Suprapubic skin (tissue), 4 donors: Measurements from ENCODE around the gene NSF. TPM values are rescaled to one million over a fixed set of nuclear protein-coding genes. Genes with fewer than 3 reads are reported as not detected.
A peak's percentile ranks its signal among the peaks of the same experiment; 100 is the strongest.

Experiments
- DNase-seq, 2 donors: peaks; one replicate each; pipeline ENCODE4 v3.0.0-alpha.2; 2019; ENCODE audit warnings: low spot score in 2 of 2
- H3K27ac ChIP-seq: fragments of 200-600 bp; sonication (generic); one replicate; pipeline ENCODE4 v1.5.1; 2019
- H3K27me3 ChIP-seq: fragments of 200-600 bp; sonication (generic); one replicate; pipeline ENCODE4 v1.5.1; 2019
- H3K36me3 ChIP-seq: fragments of 200-600 bp; sonication (generic); one replicate; pipeline ENCODE4 v1.5.1; 2019
- H3K4me1 ChIP-seq: fragments of 200-600 bp; sonication (generic); one replicate; pipeline ENCODE4 v1.5.1; 2019
- H3K4me3 ChIP-seq: fragments of 200-600 bp; sonication (generic); one replicate; pipeline ENCODE4 v1.5.1; 2019; ENCODE audit warnings: mild to moderate bottlenecking
- H3K9me3 ChIP-seq: fragments of 200-600 bp; sonication (generic); one replicate; pipeline ENCODE4 v1.5.1; 2019
- CTCF ChIP-seq, 2 donors: fragments of 200-600 bp in 1 of 2; fragments of 450-650 bp in 1 of 2; sonication (generic) in 1 of 2; IDR thresholded peaks; one replicate each; pipeline ENCODE4 v1.5.1; 2016 to 2019; ENCODE audit warnings: antibody characterized with exemption in 2 of 2, mild to moderate bottlenecking in 1 of 2, moderate library complexity in 1 of 2
- EP300 ChIP-seq: sonication (generic); formaldehyde crosslinking; IDR thresholded peaks from one replicate; pipeline ENCODE4 v1.6.1; 2017; ENCODE audit warnings: antibody characterized with exemption
- POLR2A ChIP-seq, 2 donors: fragments of 450-650 bp; IDR thresholded peaks; one replicate each; pipeline ENCODE4 v1.6.1; 2017; ENCODE audit warnings: antibody characterized with exemption in 2 of 2, mild to moderate bottlenecking in 2 of 2, moderate library complexity in 2 of 2
- POLR2AphosphoS5 ChIP-seq, 3 donors: sonication (generic); formaldehyde crosslinking; IDR thresholded peaks; one replicate each; pipeline ENCODE4 v1.6.1; 2017; ENCODE audit warnings: antibody characterized with exemption in 3 of 3
- WGBS: methylation state at CpG from one replicate; pipeline ENCODE4 v1.1.5; 2018; 5-methylcytosine and 5-hydroxymethylcytosine counted together
- total RNA-seq, 4 donors: library from RNA; depleted of rRNA; stranded (reverse); fragments of >200 nt; gene quantifications; one replicate each; pipeline ENCODE4 v1.1.0, GENCODE V29; 2016

The NSF gene
- total RNA-seq, 4 donors from 2014 or later = 20.3 to 41.9 (median 29.0) TPM

- no peaks in the 10 kb centered on the region for H3K36me3 ChIP-seq
- DNase-seq = no peak
- no peak overlapping the region for H3K27ac ChIP-seq
- peaks cover 20% of the 10 kb centered on the region for H3K4me1 ChIP-seq
- no peak for TF ChIP-seq POLR2AphosphoS5 (IDR thresholded peaks at IDR 0.05)
- no peak for TF ChIP-seq POLR2A (IDR thresholded peaks at IDR 0.05)
- no peak for TF ChIP-seq CTCF (IDR thresholded peaks at IDR 0.05)
- TF ChIP-seq EP300 = no peak
- WGBS = 78% methylated on average over 3 of the region's 3 CpGs
- H3K27me3 ChIP-seq = no peaks in the 10 kb centered on the region
- H3K4me3 ChIP-seq = no peak overlapping the region
- no peaks in the 10 kb centered on the region for H3K9me3 ChIP-seq
These were observed 172.9 kb downstream of the NSF start for GRCh38 chr17:46763416-46763815.

- TF ChIP-seq POLR2AphosphoS5 (IDR thresholded peaks at IDR 0.05) (no peak), CTCF (IDR thresholded peaks at IDR 0.05) (no peak), POLR2A (IDR thresholded peaks at IDR 0.05) (no peak), EP300 (no peak)
- Histone ChIP-seq H3K9me3 (no peaks in the 10 kb centered on the region), H3K36me3 (no peaks in the 10 kb centered on the region), H3K4me3 (no peak overlapping the region), H3K27me3 (no peaks in the 10 kb centered on the region), H3K27ac (no peak overlapping the region), H3K4me1 (peaks cover 19% of the 10 kb centered on the region)
- DNase-seq = peak in 1 of 2 donors; percentile 34
- 69% methylated on average over 12 of the region's 12 CpGs for WGBS
These were observed 173.7 kb downstream of the NSF start for GRCh38 chr17:46764000-46764708.

DNA sequence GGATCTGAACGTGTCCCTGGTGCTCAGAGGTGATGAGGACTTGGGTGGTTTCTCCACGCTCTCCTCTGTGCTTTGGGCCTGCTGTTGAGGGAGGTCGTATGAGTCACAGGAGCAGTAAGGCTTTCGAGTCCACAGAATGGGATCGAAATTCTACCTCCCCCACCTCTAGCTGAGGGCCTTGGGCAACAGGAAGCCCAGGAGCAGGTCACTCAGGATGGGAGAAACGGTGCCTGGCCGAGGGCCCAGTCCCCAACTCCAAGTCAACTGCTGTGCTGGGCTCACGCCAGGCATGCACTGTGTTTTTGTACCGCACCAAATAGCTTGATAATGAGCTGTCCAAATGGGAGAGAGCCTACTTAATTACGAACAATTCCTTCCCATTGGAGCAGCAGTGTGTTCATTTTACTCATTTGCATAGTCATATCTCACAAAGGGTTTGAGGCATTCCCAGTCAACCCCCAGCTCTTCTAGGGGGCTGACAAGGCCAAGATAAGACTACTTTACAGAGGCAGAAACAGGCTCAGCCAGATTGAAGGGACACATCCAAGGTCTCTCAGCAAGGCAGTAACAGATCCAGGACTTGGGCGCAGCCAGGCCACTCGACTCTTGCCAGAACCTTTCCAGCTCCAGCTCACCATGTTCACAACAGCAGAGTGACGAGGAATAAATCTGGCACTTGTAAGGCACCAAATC is 174.4 kb downstream of the NSF start:
- Histone ChIP-seq H3K27me3 (no peaks in the 10 kb centered on the region), H3K4me1 (peaks cover 24% of the 10 kb centered on the region), H3K36me3 (no peaks in the 10 kb centered on the region), H3K9me3 (no peaks in the 10 kb centered on the region), H3K27ac (no peak overlapping the region), H3K4me3 (no peak overlapping the region)
- peak in 1 of 2 donors; percentile 53 for DNase-seq
- WGBS = 51% methylated on average over 12 of the region's 13 CpGs
- no peak for TF ChIP-seq POLR2AphosphoS5 (IDR thresholded peaks at IDR 0.05)
- TF ChIP-seq EP300 = no peak
- no peak for TF ChIP-seq POLR2A (IDR thresholded peaks at IDR 0.05)

DNA sequence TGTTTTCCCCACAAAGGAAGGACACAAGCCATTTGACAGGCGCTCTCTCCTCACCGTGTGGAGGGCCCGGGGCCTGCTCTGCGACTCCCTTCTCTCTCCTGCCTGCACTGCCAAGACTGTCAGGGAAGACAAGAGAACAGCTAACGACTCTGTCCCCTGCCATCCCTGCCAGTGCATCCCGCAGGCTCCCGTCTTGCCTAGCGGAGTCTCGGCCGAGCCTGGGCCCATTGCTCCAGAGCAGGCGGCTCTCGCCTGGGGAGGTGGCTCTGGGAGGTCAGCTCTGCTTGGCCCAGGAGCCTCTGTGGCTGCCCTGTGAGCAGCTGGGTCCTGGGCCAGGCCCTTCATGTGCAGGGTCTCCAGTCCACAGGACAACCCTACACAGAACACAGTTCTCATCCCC is 175.0 kb downstream of the NSF start:
- no peak overlapping the region for H3K27ac ChIP-seq
- H3K4me3 ChIP-seq = no peak overlapping the region
- TF ChIP-seq POLR2A (IDR thresholded peaks at IDR 0.05) = no peak
- no peak for TF ChIP-seq CTCF (IDR thresholded peaks at IDR 0.05)
- no peak for TF ChIP-seq EP300
- TF ChIP-seq POLR2AphosphoS5 (IDR thresholded peaks at IDR 0.05) = no peak
- H3K9me3 ChIP-seq = no peaks in the 10 kb centered on the region
- 96% methylated on average over 4 of the region's 12 CpGs for WGBS
- peak in 1 of 2 donors; percentile 59 for DNase-seq
- H3K27me3 ChIP-seq = no peaks in the 10 kb centered on the region
- H3K36me3 ChIP-seq = no peaks in the 10 kb centered on the region
- H3K4me1 ChIP-seq = peaks cover 28% of the 10 kb centered on the region

- no peaks in the 10 kb centered on the region for H3K9me3 ChIP-seq
- H3K36me3 ChIP-seq = no peaks in the 10 kb centered on the region
- WGBS = 79% methylated on average over 20 of the region's 21 CpGs
- peaks cover 35% of the 10 kb centered on the region for H3K4me1 ChIP-seq
- no peak overlapping the region for H3K4me3 ChIP-seq
- peak; percentile 30 to 65 for DNase-seq
- no peak for TF ChIP-seq EP300
- no peak for TF ChIP-seq POLR2A (IDR thresholded peaks at IDR 0.05)
- TF ChIP-seq CTCF (IDR thresholded peaks at IDR 0.05) = no peak
- no peak for TF ChIP-seq POLR2AphosphoS5 (IDR thresholded peaks at IDR 0.05)
- H3K27ac ChIP-seq = no peak overlapping the region
- no peaks in the 10 kb centered on the region for H3K27me3 ChIP-seq
These were observed 176.3 kb downstream of the NSF start for GRCh38 chr17:46766493-46767491.
